GM23338 (cell line): ENCODE measurements around the gene NUDT6. TPM values are rescaled to one million over a fixed set of nuclear protein-coding genes. Genes with fewer than 3 reads are reported as not detected.
"Not testable (repeated sequence)": the region's sequence is repeated elsewhere in the genome, so short reads cannot be mapped to it uniquely, and the experiment has no call there.

Experiments
- ATAC-seq: fragments of 200-7000 bp; cut with Tn5 transposase; 3 replicates; pipeline ENCODE4 v1.9.1; 2020
- DNase-seq: peaks from one replicate; pipeline ENCODE4 v3.0.0-alpha.2; 2015; ENCODE audit warnings: low spot score
- H2AFZ ChIP-seq: fragments of 200-600 bp; sonication (generic); 2 replicates; pipeline ENCODE4 v1.8.0; 2016; ENCODE audit warnings: antibody characterized with exemption, mild to moderate bottlenecking, moderate library complexity
- H3F3A ChIP-seq: fragments of 200-600 bp; sonication (generic); replicated peaks from 2 replicates; pipeline ENCODE4 v1.8.0; 2017; ENCODE audit warnings: antibody characterized with exemption, mixed run types, low read depth
- H3K27ac ChIP-seq: fragments of 200-600 bp; sonication (generic); 2 replicates; pipeline ENCODE4 v1.6.1; 2016; ENCODE audit warnings: low read depth
- H3K27me3 ChIP-seq: fragments of 200-600 bp; sonication (generic); 2 replicates; pipeline ENCODE4 v1.8.0; 2016; ENCODE audit warnings: mild to moderate bottlenecking, mixed run types, moderate library complexity; ENCODE audit not compliant: insufficient read depth
- H3K36me3 ChIP-seq: fragments of 200-600 bp; sonication (generic); 2 replicates; pipeline ENCODE4 v1.8.0; 2016; ENCODE audit warnings: mild to moderate bottlenecking; ENCODE audit not compliant: insufficient read depth
- H3K4me1 ChIP-seq: fragments of 200-600 bp; sonication (generic); 2 replicates; pipeline ENCODE4 v1.8.0; 2016; ENCODE audit warnings: mild to moderate bottlenecking, moderate library complexity; ENCODE audit not compliant: insufficient read depth
- H3K4me2 ChIP-seq: fragments of 200-600 bp; sonication (generic); 2 replicates; pipeline ENCODE4 v1.7.1; 2017; ENCODE audit warnings: mixed run types
- H3K4me3 ChIP-seq: fragments of 200-600 bp; sonication (generic); 2 replicates; pipeline ENCODE4 v1.6.1; 2016; ENCODE audit warnings: mixed run types
- H3K79me2 ChIP-seq: fragments of 200-600 bp; sonication (generic); replicated peaks from 2 replicates; pipeline ENCODE4 v1.8.0; 2017; ENCODE audit warnings: mild to moderate bottlenecking; ENCODE audit not compliant: insufficient read depth
- H3K9me2 ChIP-seq: fragments of 200-600 bp; sonication (generic); 2 replicates; pipeline ENCODE4 v1.8.0; 2017; ENCODE audit not compliant: insufficient read depth
- H4K20me1 ChIP-seq: fragments of 200-600 bp; sonication (generic); replicated peaks from 2 replicates; pipeline ENCODE4 v1.8.0; 2017; ENCODE audit warnings: mild to moderate bottlenecking; ENCODE audit not compliant: insufficient read depth
- H3K27ac Mint-ChIP-seq: 2 replicates; pipeline ENCODE4 v1.8.0; 2020; ENCODE audit warnings: inconsistent platforms, mild to moderate bottlenecking, moderate library complexity, mixed read lengths
- H3K27me3 Mint-ChIP-seq: 3 replicates; pipeline ENCODE4 v1.8.0; 2022; ENCODE audit warnings: low read depth, mild to moderate bottlenecking, moderate library complexity, mixed read lengths, inconsistent platforms; ENCODE audit not compliant: insufficient read depth, poor library complexity
- H3K36me3 Mint-ChIP-seq: 3 replicates; pipeline ENCODE4 v1.8.0; 2021; ENCODE audit warnings: low read depth, mild to moderate bottlenecking, inconsistent platforms, moderate library complexity, mixed read lengths
- H3K4me1 Mint-ChIP-seq: 3 replicates; pipeline ENCODE4 v1.8.0; 2020; ENCODE audit warnings: mild to moderate bottlenecking, inconsistent platforms, mixed read lengths
- H3K4me3 Mint-ChIP-seq: 3 replicates; pipeline ENCODE4 v1.8.0; 2021; ENCODE audit warnings: moderate library complexity, mild to moderate bottlenecking, inconsistent platforms, mixed read lengths
- H3K9me3 Mint-ChIP-seq: 3 replicates; pipeline ENCODE4 v1.8.0; 2020; ENCODE audit warnings: moderate library complexity, mild to moderate bottlenecking, inconsistent platforms, mixed read lengths
- EZH2phosphoT487 ChIP-seq: fragments of 200-600 bp; sonication (generic); IDR thresholded peaks from one replicate; pipeline ENCODE4 v1.8.1; 2018; ENCODE audit warnings: antibody characterized with exemption; ENCODE audit not compliant: unreplicated experiment
- JUNB ChIP-seq: IDR thresholded peaks from one replicate; pipeline ENCODE4 v1.6.1; 2016; ENCODE audit warnings: antibody characterized with exemption; ENCODE audit not compliant: unreplicated experiment
- POLR2AphosphoS5 ChIP-seq: IDR thresholded peaks from 2 replicates; pipeline ENCODE4 v1.6.1; 2016; ENCODE audit warnings: antibody characterized with exemption, low read depth
- REST ChIP-seq: IDR thresholded peaks from one replicate; pipeline ENCODE4 v1.6.1; 2018; ENCODE audit warnings: antibody characterized with exemption; ENCODE audit not compliant: unreplicated experiment
- ZNF331 ChIP-seq: fragments of 250-450 bp; sonication (Bioruptor Pico); IDR thresholded peaks from 2 replicates; pipeline ENCODE4 v1.5.0; 2020; ENCODE audit warnings: low read depth, mild to moderate bottlenecking, moderate library complexity
- ZNF462 ChIP-seq: fragments of 250-450 bp; sonication (Bioruptor Pico); IDR thresholded peaks from 2 replicates; pipeline ENCODE4 v1.5.0; 2020; ENCODE audit warnings: mild to moderate bottlenecking, moderate library complexity
- polyA plus RNA-seq: library from polyadenylated mRNA; unstranded; fragments of >200 nt; fragmentation: Nextera tagmentation; extraction: Ambion mirVana; gene quantifications from 2 replicates; pipeline ENCODE4 v1.2.1, GENCODE V29; 2016
- total RNA-seq: library from RNA; depleted of rRNA; stranded (reverse); fragments of >200 nt; shearing (Covaris generic); gene quantifications from 2 replicates; pipeline ENCODE4 v1.2.3, GENCODE V29; 2014

Gene NUDT6
- total and polyA plus RNA-seq, 2 experiments from 2014 or later = 4.9 to 9.1 TPM

- TF ChIP-seq ZNF462 = no peak
- no peak for TF ChIP-seq JUNB
- no peak for TF ChIP-seq REST
- no peak for TF ChIP-seq ZNF331 (CRISPR knock-in tag)
- no peak for TF ChIP-seq EZH2phosphoT487
These were observed 76.6 kb downstream of the NUDT6 start (continued) for GRCh38 chr4:122845760-122846159.

- H3K36me3 Mint-ChIP-seq = peaks cover 82% of the 10 kb centered on the region
- peaks cover 100% of the 10 kb centered on the region for H3K79me2 ChIP-seq
- peaks cover 9% of the 10 kb centered on the region; the same call in 1 of the 2 replicates for H3F3A ChIP-seq
- H3K9me2 ChIP-seq = peaks cover 7% of the 10 kb centered on the region
- H4K20me1 ChIP-seq = peaks cover 48% of the 10 kb centered on the region
- no peak overlapping the region for H2AFZ ChIP-seq
- H3K4me3 Mint-ChIP-seq = no peak overlapping the region
- DNase-seq (no peak), ATAC-seq (no peak)
- H3K27ac Mint-ChIP-seq = no peak overlapping the region
- H3K4me3 ChIP-seq = no peak overlapping the region
- peaks cover 3% of the 10 kb centered on the region for H3K36me3 ChIP-seq
- peaks cover 11% of the 10 kb centered on the region for H3K27me3 Mint-ChIP-seq
- TF ChIP-seq POLR2AphosphoS5 = no peak
- H3K27me3 ChIP-seq = no peaks in the 10 kb centered on the region
- H3K4me2 ChIP-seq = peak overlapping the region; percentile 58
- peaks cover 4% of the 10 kb centered on the region; the same call in 1 of the 3 replicates for H3K9me3 Mint-ChIP-seq
- peak overlapping the region; percentile 42 for H3K27ac ChIP-seq
- peaks cover 78% of the 10 kb centered on the region for H3K4me1 ChIP-seq
- H3K4me1 Mint-ChIP-seq = peaks cover 71% of the 10 kb centered on the region
These were observed 77.3 kb downstream of the NUDT6 start for GRCh38 chr4:122845066-122845465.

GRCh38 chr4:122844391-122844790, 78.0 kb downstream of the NUDT6 start:
- not testable (repeated sequence) for H3K4me3 Mint-ChIP-seq, ATAC-seq, H3K4me3 ChIP-seq, H2AFZ ChIP-seq, DNase-seq, H3K27ac Mint-ChIP-seq, H3K36me3 ChIP-seq, H3F3A ChIP-seq, H3K9me2 ChIP-seq, H3K9me3 Mint-ChIP-seq, H3K27me3 ChIP-seq
- Histone ChIP-seq H3K79me2 (peaks cover 100% of the 10 kb centered on the region), H3K4me2 (peak overlapping the region; percentile 58), H3K4me1 (peaks cover 74% of the 10 kb centered on the region), H3K27ac (peak overlapping the region; percentile 42; the same call in 1 of the 2 replicates), H4K20me1 (peaks cover 47% of the 10 kb centered on the region)
- Mint-ChIP-seq H3K27me3 (peaks cover 11% of the 10 kb centered on the region), H3K4me1 (peaks cover 74% of the 10 kb centered on the region), H3K36me3 (peaks cover 85% of the 10 kb centered on the region)
